Activated B cell treated with CpG ODN at 0.5 μM for 24 hours (primary cell): ENCODE results near the gene BABAM2. TPM values are rescaled to one million over a fixed set of nuclear protein-coding genes. Genes with fewer than 3 reads are reported as not detected.

Experiments used
- ATAC-seq: fragments of 200-7000 bp; cut with Tn5 transposase; one replicate; pipeline ENCODE4 v1.10.0; 2021; ENCODE audit warnings: low read depth, mild to moderate bottlenecking, moderate library complexity
- CTCF ChIA-PET: fragments of 350-600 bp; sonication (Branson Sonifier 250); formaldehyde crosslinking; loops from one replicate; lab custom pipeline; 2021; ENCODE audit warnings: antibody characterized with exemption; lab: Charles Lee
- POLR2A ChIA-PET: fragments of 350-600 bp; sonication (Branson Sonifier 250); formaldehyde crosslinking; loops from one replicate; lab custom pipeline; 2021; ENCODE audit warnings: antibody characterized with exemption; lab: Charles Lee
- DNase-seq: peaks from one replicate; pipeline ENCODE4 v3.0.0; 2022
- H3K27ac Mint-ChIP-seq: one replicate; pipeline ENCODE4 v1.8.0; 2020; ENCODE audit warnings: mixed read lengths
- H3K27me3 Mint-ChIP-seq: one replicate; pipeline ENCODE4 v1.8.0; 2021; ENCODE audit warnings: mixed read lengths
- H3K36me3 Mint-ChIP-seq: one replicate; pipeline ENCODE4 v1.8.0; 2021; ENCODE audit warnings: low read depth, mixed read lengths
- H3K4me1 Mint-ChIP-seq: one replicate; pipeline ENCODE4 v1.8.0; 2021; ENCODE audit warnings: mixed read lengths
- H3K4me3 Mint-ChIP-seq: one replicate; pipeline ENCODE4 v1.8.0; 2020; ENCODE audit warnings: mild to moderate bottlenecking, mixed read lengths
- H3K9me3 Mint-ChIP-seq: one replicate; pipeline ENCODE4 v1.8.0; 2020; ENCODE audit warnings: mixed read lengths
- intact Hi-C: fragments of 100-400 bp; cut with micrococcal nuclease; formaldehyde crosslinking; loops from one replicate; pipeline ENCODE4 v1.15.1; 2024
- total RNA-seq: library from RNA; stranded (reverse); gene quantifications from 2 replicates; pipeline ENCODE4 v1.2.3, GENCODE V29; 2022
- TF ChIP-seq, protein P1 (sequence below): fragments of 200-600 bp; IDR thresholded peaks from one replicate; pipeline ENCODE4 v1.8.0; 2022; ENCODE audit warnings: antibody characterized with exemption, mild to moderate bottlenecking

BABAM2 gene
- total RNA-seq, 1 donor from 2014 or later = 55.6 TPM

DNA sequence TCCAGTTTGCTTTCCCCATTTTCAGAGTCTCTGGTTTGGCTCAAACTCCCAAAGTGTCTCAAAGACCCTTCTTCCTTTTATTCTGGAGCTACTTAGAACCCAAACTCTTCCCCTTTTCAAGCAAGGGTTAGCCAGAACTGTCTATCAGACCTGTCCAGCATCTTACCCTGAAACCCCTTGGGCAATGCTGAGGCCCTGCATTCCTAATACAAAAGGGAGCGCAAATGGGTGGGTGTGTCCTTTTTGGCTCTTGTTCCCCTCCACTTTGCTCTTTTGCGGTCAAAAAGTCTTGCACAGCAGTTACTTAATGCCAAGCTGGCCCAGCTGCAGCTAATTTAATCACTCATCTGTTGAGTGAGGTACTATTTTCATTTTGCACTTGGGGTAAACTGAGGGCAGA is 270.9 kb downstream of the BABAM2 start:
- DNase-seq = no peak
- TF ChIP-seq, protein P1, sequence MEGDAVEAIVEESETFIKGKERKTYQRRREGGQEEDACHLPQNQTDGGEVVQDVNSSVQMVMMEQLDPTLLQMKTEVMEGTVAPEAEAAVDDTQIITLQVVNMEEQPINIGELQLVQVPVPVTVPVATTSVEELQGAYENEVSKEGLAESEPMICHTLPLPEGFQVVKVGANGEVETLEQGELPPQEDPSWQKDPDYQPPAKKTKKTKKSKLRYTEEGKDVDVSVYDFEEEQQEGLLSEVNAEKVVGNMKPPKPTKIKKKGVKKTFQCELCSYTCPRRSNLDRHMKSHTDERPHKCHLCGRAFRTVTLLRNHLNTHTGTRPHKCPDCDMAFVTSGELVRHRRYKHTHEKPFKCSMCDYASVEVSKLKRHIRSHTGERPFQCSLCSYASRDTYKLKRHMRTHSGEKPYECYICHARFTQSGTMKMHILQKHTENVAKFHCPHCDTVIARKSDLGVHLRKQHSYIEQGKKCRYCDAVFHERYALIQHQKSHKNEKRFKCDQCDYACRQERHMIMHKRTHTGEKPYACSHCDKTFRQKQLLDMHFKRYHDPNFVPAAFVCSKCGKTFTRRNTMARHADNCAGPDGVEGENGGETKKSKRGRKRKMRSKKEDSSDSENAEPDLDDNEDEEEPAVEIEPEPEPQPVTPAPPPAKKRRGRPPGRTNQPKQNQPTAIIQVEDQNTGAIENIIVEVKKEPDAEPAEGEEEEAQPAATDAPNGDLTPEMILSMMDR = no peak
- intact Hi-C loops = no loop called here
- no peak for ATAC-seq
- Mint-ChIP-seq H3K36me3 (peaks cover 25% of the 10 kb centered on the region), H3K27me3 (no peaks in the 10 kb centered on the region), H3K4me1 (no peaks in the 10 kb centered on the region), H3K27ac (no peak overlapping the region), H3K4me3 (no peak overlapping the region), H3K9me3 (no peaks in the 10 kb centered on the region)
- CTCF ChIA-PET = no interaction called here
- POLR2A ChIA-PET = no interaction called here

DNA sequence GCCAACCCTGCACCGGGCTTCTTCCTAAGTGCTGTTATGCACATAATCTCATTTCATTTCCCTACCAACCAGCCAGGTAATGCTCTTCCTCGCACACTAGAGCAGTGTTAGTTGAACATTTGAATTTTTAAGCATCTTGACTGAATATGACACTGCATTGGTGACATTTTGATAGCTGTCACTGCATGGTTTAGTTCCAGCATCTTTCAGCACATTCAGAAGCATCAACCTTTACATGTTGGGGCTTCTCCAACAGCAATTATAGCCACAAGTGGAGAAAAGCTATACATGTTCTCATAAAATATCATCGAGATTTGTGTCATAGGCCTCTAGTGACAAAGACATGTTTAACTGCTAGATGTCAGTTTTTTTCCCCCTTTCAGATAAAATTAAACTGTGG is 272.0 kb downstream of the BABAM2 start:
- Mint-ChIP-seq H3K4me1 (no peaks in the 10 kb centered on the region), H3K4me3 (no peak overlapping the region), H3K27ac (no peak overlapping the region), H3K36me3 (peaks cover 20% of the 10 kb centered on the region), H3K27me3 (no peaks in the 10 kb centered on the region), H3K9me3 (no peaks in the 10 kb centered on the region)
- ChIA-PET POLR2A (no interaction called here), CTCF (no interaction called here)
- TF ChIP-seq, protein P1 = no peak
- DNase-seq = no peak
- no peak for ATAC-seq
- intact Hi-C loops = no loop called here

DNA sequence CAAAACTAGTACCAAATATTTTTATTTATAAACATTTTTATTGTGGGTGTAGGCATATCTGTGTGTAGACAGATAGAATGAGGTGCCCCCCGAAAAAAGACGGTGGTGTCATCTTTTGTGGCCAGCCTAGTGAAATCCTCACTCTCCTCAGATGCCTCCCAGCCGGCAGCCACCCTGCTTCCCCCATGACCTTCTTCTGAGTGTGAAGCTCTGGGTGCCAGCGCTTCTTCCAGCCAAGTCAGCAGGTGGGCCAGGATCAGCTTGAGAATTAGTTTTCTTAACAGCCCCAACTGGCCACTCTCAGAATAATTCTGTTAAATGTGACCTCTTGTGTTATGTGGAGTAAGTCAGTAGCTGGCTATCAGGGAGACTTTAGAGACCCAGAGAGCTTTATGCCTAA is 272.5 kb downstream of the BABAM2 start:
- no peaks in the 10 kb centered on the region for H3K27me3 Mint-ChIP-seq
- POLR2A ChIA-PET = no interaction called here
- no peak for ATAC-seq

DNA sequence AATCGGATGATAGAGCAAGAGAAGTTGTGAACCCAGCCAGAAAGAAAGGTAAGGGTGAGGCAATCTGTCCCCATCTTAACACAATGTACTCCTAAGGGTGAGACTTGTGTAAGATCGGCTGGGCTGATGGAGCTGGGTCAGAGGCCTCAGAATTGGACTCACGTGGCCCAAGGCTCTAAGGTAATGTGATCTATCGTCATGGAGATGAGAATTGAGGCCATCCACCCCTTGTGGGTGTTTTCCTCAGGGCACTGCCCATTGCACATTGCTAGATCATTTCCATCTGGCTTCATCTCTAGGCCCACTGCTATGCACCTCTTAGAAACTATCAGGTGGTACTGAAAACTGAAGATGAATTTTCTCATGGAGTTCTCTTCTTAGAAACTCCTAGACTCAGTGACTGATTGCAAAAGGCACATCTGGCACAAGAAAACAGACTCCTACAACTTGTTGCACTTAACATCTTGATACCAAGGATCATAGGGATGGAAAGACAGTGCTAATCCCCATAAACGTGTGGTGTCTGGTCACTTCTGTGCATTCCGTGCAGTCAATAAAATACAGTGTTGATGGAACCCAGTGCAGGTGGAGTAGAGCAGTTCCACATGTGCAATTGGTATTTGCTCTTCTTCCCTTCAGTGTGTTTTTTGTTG is 273.2 kb downstream of the BABAM2 start:
- H3K4me1 Mint-ChIP-seq = no peaks in the 10 kb centered on the region
- POLR2A ChIA-PET = no interaction called here
- ATAC-seq = no peak
- no peaks in the 10 kb centered on the region for H3K27me3 Mint-ChIP-seq
- intact Hi-C loops = no loop called here
- no peak for DNase-seq
- CTCF ChIA-PET = no interaction called here
- H3K36me3 Mint-ChIP-seq = peaks cover 18% of the 10 kb centered on the region
- TF ChIP-seq, protein P1 = no peak
- no peak overlapping the region for H3K4me3 Mint-ChIP-seq
- H3K9me3 Mint-ChIP-seq = no peaks in the 10 kb centered on the region
- H3K27ac Mint-ChIP-seq = no peak overlapping the region

More for the DNA sequence above, 272.5 kb downstream of the BABAM2 start:
- intact Hi-C loops = no loop called here
- CTCF ChIA-PET = no interaction called here
- Mint-ChIP-seq H3K4me3 (no peak overlapping the region), H3K4me1 (no peaks in the 10 kb centered on the region), H3K27ac (no peak overlapping the region), H3K9me3 (no peaks in the 10 kb centered on the region), H3K36me3 (peaks cover 20% of the 10 kb centered on the region)
- TF ChIP-seq, protein P1 = no peak
- no peak for DNase-seq

DNA sequence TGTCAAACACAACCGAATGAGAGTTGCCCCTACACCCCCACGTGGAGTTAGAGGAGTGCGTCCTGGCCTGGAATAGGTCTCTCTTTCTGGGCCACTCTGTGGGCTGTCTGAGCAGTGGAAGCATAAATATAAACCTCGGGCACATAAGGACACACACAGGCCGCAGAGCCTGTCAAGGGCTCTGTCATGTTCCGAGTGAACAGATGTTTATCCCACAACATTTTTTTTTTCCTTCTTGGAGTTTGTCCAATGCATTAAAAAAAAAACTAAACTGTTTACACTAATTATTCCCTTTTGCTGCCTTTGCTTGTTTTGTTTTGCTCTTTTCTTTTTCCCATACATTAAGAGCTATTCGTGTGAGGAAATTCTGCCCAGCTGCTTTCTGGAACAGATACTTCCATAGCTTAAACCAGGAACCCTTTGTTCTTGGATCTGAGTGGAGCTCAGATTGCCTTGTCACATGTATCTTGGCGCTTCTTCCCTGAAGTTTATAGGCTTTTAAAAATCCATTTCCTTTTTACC is 273.8 kb downstream of the BABAM2 start:
- no peak overlapping the region for H3K4me3 Mint-ChIP-seq
- POLR2A ChIA-PET = no interaction called here
- intact Hi-C loops = no loop called here

More for the DNA sequence above, 273.8 kb downstream of the BABAM2 start:
- H3K9me3 Mint-ChIP-seq = no peaks in the 10 kb centered on the region
- CTCF ChIA-PET = no interaction called here
- H3K27ac Mint-ChIP-seq = no peak overlapping the region
- DNase-seq (no peak), ATAC-seq (no peak)
- H3K27me3 Mint-ChIP-seq = no peaks in the 10 kb centered on the region
- H3K4me1 Mint-ChIP-seq = no peaks in the 10 kb centered on the region
- peaks cover 16% of the 10 kb centered on the region for H3K36me3 Mint-ChIP-seq
- TF ChIP-seq, protein P1 = no peak
